ENCODE measurements around the gene CALU.

Gene CALU

DNA sequence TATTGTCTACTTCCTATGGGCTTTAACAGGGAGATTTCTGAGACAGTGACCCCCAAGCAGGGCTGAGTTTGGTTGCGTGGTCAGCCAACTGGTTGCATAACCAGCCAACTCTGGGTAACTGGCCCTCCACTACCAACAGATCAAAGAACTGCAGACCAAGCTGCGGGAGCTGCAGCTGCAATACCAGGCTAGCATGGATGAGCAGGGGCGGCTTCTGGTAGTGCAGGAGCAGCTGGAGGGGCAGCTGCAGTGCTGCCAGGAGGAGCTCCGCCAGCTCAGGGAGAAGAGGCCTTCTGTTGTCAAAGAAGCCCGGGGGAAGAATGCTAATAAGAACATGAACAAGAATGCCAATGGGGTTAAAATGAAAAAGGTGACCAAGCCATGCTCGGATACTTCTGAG lies 75.3 kb downstream of the CALU start:
- TF ChIP-seq, protein P1, sequence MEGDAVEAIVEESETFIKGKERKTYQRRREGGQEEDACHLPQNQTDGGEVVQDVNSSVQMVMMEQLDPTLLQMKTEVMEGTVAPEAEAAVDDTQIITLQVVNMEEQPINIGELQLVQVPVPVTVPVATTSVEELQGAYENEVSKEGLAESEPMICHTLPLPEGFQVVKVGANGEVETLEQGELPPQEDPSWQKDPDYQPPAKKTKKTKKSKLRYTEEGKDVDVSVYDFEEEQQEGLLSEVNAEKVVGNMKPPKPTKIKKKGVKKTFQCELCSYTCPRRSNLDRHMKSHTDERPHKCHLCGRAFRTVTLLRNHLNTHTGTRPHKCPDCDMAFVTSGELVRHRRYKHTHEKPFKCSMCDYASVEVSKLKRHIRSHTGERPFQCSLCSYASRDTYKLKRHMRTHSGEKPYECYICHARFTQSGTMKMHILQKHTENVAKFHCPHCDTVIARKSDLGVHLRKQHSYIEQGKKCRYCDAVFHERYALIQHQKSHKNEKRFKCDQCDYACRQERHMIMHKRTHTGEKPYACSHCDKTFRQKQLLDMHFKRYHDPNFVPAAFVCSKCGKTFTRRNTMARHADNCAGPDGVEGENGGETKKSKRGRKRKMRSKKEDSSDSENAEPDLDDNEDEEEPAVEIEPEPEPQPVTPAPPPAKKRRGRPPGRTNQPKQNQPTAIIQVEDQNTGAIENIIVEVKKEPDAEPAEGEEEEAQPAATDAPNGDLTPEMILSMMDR (IDR thresholded peaks at IDR 0.05; ENCODE audit: low read depth, low read length): no peak
- in situ Hi-C loops (cut with HindIII; ENCODE audit: low sequenced_read_pairs): no loop called here
- no peak for DNase-seq (ENCODE audit: low read depth, low spot score)
- H3K4me3 ChIP-seq (ENCODE audit: low read depth, low read length): no peak overlapping the region

DNA sequence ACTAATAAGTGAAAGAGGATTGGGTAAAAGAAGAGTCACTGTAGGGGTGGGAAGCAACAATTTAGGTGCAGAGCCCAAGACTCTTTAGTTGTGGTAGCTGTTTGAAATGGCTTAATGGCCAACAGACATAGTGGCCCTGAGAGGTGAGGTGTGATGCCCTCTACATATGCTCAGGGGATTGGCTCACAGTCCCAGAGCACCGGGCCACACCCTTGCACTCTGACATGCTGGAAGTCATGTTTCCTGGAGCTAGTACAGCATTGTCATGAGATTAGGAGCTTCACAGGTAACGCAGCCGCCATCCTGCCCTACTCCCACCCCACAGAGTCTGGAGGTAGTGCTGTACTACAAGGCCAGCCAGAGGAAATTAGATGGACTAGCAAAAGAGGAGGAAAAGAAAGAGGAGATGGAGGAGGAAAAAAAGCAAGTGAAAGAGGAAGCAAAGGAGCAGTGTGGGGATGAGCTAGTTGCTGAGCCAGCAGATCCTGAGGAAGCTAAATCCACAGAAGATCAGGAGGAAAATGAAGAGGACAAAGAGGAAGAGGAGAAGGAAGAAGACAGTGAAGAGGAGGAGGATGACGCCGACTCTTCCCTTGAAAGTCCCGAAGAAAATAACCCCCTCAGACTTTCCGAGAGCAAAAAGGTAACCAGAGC lies 76.3 kb downstream of the CALU start:
- in situ Hi-C loops (cut with HindIII; ENCODE audit: low sequenced_read_pairs): no loop called here
- no peak for DNase-seq (ENCODE audit: low read depth, low spot score)

DNA sequence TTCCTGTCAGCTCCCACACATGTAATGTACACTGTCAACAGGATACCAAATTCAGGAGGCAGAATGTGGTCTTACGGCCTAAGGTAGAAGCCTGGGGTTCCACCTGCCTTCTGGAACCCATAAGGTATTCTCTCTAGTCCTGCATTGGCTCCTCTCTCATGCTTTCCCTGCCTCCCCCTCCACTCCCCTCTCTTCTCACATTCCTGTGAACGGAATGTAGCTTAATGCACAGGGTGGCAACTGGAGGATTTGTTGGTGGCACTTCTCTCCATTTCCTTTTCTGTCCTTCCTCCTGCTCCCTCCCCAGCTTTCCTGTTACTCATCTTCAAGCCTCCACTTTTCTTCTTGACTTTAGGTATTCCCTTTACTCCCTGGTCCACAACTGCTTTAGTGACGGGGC lies 79.5 kb downstream of the CALU start:
- TF ChIP-seq, protein P1 (IDR thresholded peaks at IDR 0.05; ENCODE audit: low read depth, low read length): no peak
- H3K4me3 ChIP-seq (ENCODE audit: low read depth, low read length): no peak overlapping the region
- DNase-seq (ENCODE audit: low read depth, low spot score): no peak
- in situ Hi-C loops (cut with HindIII; ENCODE audit: low sequenced_read_pairs): no loop called here

More for the DNA sequence above, 76.3 kb downstream of the CALU start:
- TF ChIP-seq, protein P1 (IDR thresholded peaks at IDR 0.05; ENCODE audit: low read depth, low read length): no peak
- no peak overlapping the region for H3K4me3 ChIP-seq (ENCODE audit: low read depth, low read length)
